ENCODE measurements around the gene ADAMTSL4. TPM values are rescaled to one million over a fixed set of nuclear protein-coding genes. Genes with fewer than 3 reads are reported as not detected.

ADAMTSL4 gene
- polyA plus RNA-seq, 1 experiment: 8.6 TPM

- Histone ChIP-seq H3K36me3 (ENCODE audit: control insufficient read depth, insufficient read depth, low read length) (peaks cover 3% of the 10 kb centered on the region; the same call in 1 of the 2 replicates), H3K4me3 (ENCODE audit: low read depth, low read length) (no peak overlapping the region), H3K27me3 (ENCODE audit: control insufficient read depth, insufficient read depth, low read length) (no peaks in the 10 kb centered on the region)
- POLR2A ChIA-PET: no interaction called here
- no peak for TF ChIP-seq CTCF (IDR thresholded peaks at IDR 0.05; ENCODE audit: insufficient read depth, low read depth, low read length)
- no peak for DNase-seq (ENCODE audit: low read depth)
- CTCF ChIA-PET: interaction anchor here (9.9 kb wide), 1 partner anchor 54 kb away, joined by 121 read pairs; no protein-coding TSS in a partner anchor
Measured at GRCh38 chr1:150566589-150567340, 17.6 kb downstream of the ADAMTSL4 start.

GRCh38 chr1:150567341-150567716 lies 18.1 kb downstream of the ADAMTSL4 start:
- H3K4me3 ChIP-seq (ENCODE audit: low read depth, low read length): no peak overlapping the region
- H3K36me3 ChIP-seq (ENCODE audit: control insufficient read depth, insufficient read depth, low read length): peaks cover 4% of the 10 kb centered on the region; the same call in 1 of the 2 replicates
- no peaks in the 10 kb centered on the region for H3K27me3 ChIP-seq (ENCODE audit: control insufficient read depth, insufficient read depth, low read length)
- no peak for TF ChIP-seq CTCF (IDR thresholded peaks at IDR 0.05; ENCODE audit: insufficient read depth, low read depth, low read length)
- DNase-seq (ENCODE audit: low read depth): no peak
- POLR2A ChIA-PET: interaction anchor here (0.6 to 1.8 kb wide), 4 partner anchors 10 to 84 kb away, joined by 3 to 18 read pairs (median 6); partner anchors contain the start of gene ENSA
- CTCF ChIA-PET: interaction anchor here (0.5 to 9.9 kb wide), 3 partner anchors 8 to 76 kb away, joined by 4 to 121 read pairs (median 34); no protein-coding TSS in a partner anchor

- ChIA-PET POLR2A (interaction anchor here (0.6 to 1.8 kb wide), 5 partner anchors 9 to 84 kb away, joined by 3 to 18 read pairs (median 7); partner anchors contain the start of genes ENSA and MCL1), CTCF (interaction anchor here (0.5 to 9.9 kb wide), 6 partner anchors 9 to 76 kb away, joined by 3 to 121 read pairs (median 4); partner anchors contain the start of gene MCL1)
- Histone ChIP-seq H3K36me3 (ENCODE audit: control insufficient read depth, insufficient read depth, low read length) (peaks cover 4% of the 10 kb centered on the region; the same call in 1 of the 2 replicates), H3K27me3 (ENCODE audit: control insufficient read depth, insufficient read depth, low read length) (no peaks in the 10 kb centered on the region), H3K4me3 (ENCODE audit: low read depth, low read length) (0 out of 2 replicates have a peak overlapping the region, but pooled peaks have one; percentile 14)
- no peak for TF ChIP-seq CTCF (IDR thresholded peaks at IDR 0.05; ENCODE audit: insufficient read depth, low read depth, low read length)
- peak; percentile 98 for DNase-seq (ENCODE audit: low read depth)
Measured at GRCh38 chr1:150567717-150568593, 18.7 kb downstream of the ADAMTSL4 start.

GRCh38 chr1:150568594-150568966 lies 19.4 kb downstream of the ADAMTSL4 start:
- Histone ChIP-seq H3K36me3 (ENCODE audit: control insufficient read depth, insufficient read depth, low read length) (peaks cover 10% of the 10 kb centered on the region), H3K27me3 (ENCODE audit: control insufficient read depth, insufficient read depth, low read length) (no peaks in the 10 kb centered on the region), H3K4me3 (ENCODE audit: low read depth, low read length) (no peak overlapping the region)
- ChIA-PET POLR2A (interaction anchor here (1.0 to 1.8 kb wide), 4 partner anchors 9 to 83 kb away, joined by 4 to 18 read pairs (median 9); partner anchors contain the start of genes ENSA and MCL1), CTCF (interaction anchor here (1.0 to 9.9 kb wide), 5 partner anchors 8 to 52 kb away, joined by 3 to 121 read pairs (median 5); partner anchors contain the start of gene MCL1)
- no peak for DNase-seq (ENCODE audit: low read depth)
- no peak for TF ChIP-seq CTCF (IDR thresholded peaks at IDR 0.05; ENCODE audit: insufficient read depth, low read depth, low read length)

Data from BJ (cell line).